Right kidney (tissue), 1 donor: Measurements from ENCODE around the gene PELI3.

Experiments used
- DNase-seq: peaks from one replicate; pipeline ENCODE4 v3.0.0-alpha.2; 2016

The PELI3 gene

DNA sequence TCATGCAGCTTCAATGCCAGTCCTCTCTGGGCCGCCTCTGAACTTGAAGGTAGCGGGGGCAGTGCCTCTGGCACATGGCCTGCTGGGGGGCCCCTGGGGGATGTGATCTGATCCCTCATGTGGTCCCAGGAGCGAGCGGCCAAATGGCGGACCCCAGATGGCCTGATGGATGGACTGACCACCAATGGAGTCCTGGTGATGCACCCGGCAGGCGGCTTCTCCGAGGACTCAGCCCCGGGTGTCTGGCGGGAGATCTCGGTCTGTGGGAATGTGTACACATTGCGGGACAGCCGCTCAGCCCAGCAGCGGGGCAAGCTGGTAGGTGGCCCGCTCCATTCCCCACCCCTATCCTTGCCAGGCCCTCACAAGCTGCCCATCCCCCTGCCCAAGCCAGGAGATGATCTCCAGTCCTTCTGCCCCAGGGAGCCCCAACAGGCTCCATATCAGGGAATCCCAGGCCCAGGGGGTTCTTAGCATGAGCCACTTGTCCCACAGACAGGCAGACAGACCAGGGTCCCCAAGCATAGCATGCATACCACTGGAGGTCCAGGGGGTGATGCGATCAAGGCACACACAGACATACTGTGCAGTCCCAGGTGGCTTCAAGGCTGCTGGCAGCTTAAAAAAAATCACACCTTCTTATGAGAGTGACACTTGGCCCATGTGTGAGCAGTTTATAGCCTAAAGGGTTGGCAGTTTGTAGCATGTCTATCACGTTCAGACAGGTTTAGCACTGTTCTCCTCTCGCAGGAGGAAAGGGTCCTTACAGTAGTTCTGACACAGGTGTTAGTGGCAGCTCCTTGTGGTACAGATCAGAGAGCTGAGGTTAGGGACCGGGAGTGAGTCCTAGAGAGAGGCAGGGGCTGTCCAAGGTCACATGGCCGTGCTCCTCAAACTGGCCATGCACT, 7.2 kb downstream of the PELI3 start:
- DNase-seq, result no peak

DNA sequence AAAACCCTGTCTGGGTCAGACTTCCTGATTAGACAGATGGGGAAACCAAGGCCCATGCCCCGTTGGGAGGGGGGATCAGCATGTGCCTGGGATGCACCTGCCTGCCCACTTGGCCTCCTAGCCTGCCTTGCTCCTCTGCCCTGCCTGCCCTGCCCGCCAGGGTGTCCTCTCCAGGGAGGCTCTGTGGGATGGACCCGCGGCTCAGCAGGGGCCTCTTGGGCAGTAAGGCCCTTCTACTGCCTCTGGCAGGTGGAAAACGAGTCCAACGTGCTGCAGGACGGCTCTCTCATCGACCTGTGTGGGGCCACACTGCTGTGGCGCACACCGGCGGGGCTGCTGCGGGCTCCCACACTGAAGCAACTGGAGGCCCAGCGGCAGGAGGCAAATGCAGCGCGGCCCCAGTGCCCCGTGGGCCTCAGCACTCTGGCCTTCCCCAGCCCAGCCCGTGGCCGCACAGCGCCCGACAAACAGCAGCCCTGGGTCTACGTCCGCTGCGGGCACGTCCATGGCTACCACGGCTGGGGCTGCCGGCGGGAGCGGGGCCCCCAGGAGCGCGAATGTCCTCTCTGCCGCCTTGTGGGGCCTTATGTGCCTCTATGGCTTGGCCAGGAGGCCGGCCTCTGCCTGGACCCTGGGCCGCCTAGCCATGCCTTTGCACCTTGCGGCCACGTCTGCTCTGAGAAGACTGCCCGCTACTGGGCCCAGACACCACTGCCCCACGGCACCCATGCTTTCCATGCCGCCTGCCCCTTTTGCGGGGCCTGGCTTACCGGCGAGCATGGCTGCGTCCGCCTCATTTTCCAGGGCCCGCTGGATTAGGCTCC, 8.9 kb downstream of the PELI3 start:
- DNase-seq, result no peak

DNA sequence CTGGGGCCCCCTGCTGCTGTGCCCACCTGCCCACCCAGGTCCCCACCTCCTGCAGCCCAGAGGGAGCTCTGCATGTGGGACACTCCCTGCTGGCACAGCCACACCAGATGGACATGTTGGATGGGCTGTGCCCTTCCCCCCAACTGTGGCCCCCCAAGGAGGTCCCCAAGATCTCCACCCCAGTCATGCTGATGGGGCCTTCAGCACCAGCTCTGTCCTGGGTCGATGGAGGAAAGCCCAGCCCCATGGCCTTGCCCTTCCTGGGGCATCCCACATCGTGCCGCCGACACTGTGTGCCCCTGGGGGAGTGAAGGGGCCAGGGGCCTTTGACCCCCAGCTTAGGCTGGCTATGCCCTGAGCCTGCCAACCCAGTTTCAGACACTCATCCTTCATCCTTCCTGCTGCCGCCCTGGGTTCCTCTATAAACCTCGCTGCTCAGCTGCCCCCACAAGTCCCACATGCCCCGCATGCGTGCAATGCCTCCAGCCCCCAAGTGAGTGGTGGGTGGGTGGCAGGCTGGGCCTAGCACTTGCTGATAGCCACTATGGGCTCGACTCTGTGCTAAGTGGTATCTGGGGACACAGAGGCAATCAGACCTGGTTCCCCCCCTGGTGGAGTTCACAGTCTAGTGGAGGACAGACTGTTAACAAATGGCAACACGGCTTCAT, 9.6 kb downstream of the PELI3 start:
- DNase-seq, result no peak

DNA sequence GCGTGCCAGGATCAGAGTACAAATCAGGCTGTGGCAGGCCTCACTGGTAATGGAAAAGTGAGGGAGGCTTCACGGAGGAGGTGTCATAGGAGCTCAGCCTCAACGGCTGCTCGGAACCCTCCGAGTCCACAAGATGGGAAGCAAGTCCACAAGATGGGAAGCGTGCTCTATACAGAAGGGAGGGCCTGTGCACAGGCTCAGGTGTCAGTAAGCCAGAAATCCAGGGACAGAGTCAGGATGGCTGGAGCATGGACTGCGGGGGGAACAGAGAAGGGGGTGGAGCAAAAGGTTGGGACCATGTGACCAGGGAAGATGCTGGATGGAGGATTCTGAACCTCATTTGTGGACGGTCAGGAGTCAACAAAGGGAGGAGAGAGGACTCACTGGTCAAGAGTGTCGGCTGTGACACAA, 10.1 kb downstream of the PELI3 start:
- DNase-seq, result no peak

DNA sequence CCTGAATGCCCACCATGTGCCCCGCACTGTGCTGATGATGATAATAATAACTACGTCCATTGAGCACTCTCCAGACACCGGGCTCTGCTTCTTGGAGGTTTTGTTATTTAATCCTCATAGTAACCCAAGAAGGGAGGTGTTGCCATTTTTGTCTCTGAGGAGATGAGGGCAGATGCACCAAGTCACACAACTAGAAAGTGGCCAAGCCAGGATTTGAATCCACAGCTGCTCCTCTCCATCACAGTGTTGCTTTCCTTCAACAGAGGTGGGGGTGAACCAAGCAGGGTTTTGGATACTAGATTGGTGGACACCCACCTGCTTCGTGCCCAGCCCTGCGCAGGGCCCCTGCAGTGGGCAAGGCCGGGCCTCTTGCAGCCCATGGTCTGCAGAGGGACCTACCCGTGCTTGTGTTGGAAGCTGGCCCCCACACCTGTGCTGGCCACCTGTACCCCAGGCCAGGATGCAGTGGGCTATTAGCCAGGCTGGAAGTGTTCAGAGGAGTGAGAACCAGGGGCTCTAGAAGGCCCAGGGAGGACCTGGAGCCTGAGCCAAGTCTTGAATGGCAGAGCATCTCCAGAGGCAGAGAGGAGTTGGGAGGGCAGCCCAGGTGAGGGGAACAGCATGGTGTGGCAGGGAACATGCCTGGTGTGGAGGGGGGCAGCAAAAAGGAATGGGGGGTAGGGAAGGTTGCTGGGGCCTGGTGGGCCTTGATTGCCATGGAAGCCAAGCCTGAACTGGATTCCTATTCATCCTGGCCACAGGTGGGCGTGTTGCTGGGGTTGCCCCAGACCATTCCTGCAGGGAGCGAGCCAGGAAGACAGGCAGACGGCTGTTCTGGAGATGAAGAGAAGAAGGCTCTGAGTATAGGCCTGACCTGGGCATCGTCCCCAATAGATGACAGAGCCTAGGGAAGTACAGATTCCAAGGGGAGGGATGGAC, 10.8 kb downstream of the PELI3 start:
- DNase-seq, result no peak

DNA sequence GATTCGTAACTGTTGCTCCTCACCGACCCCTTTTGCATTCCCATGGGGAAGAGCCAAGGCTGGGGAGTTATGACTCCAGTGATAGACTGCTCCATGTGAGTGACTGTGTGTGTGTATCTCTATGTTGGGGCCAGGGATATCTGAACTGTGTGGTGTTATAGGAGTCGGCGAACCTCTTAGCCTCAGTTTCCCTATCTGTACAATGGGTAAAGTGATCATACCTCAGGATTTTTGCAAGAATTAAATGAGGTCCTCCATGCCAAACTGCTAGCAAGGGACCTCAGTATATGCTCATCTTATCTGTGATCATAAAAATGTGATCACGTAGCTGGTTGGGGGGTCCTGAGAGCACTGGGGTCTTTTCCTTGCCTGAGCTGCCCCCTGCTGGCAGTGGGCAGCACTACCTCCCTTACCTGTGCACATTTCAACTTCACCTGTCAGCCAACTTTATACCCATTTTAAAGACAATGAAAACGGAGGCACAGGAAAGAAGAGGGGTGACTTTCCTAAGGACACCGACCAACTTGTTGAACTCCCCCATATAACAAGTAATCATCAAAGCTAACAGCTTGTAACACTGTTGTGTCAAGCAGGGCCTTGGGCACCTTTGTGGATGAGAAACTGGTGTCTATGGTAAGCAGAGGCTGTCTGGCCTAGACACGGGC, 12.2 kb downstream of the PELI3 start:
- no peak for DNase-seq

DNA sequence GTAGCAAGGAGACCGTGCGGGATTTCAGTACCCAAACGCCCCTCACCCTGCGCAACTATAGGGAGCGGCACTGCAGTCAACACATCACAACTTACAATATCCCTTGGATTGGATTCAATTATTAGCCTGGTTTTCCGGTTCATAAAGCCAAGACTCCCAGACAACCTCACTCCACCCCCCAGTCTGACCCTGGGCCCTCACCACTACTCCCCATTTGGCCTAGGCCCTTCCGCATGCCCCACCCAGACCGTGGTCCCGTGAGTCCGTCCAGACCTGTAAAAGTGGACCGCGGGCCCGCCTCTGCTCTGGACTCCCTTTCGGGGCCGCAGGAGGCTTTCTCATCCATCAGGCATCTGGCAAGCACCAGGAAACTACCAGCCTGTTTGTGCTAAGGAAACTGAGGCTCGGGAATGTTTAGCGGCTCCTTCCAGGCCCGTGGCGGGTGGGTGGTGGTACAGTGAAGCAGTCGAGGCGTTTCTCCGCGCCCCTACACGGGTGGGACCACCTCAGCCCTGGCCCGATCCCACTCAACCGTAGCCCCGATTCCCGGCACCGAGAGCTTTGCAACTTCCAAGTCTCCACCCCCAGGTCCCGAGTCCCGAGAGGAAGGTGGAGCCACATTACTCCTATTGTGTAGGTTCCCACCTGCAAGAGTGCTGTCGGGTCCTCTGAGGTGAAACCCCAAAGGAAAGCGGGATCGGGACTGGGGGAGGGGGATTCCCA, 12.8 kb downstream of the PELI3 start:
- no peak for DNase-seq

DNA sequence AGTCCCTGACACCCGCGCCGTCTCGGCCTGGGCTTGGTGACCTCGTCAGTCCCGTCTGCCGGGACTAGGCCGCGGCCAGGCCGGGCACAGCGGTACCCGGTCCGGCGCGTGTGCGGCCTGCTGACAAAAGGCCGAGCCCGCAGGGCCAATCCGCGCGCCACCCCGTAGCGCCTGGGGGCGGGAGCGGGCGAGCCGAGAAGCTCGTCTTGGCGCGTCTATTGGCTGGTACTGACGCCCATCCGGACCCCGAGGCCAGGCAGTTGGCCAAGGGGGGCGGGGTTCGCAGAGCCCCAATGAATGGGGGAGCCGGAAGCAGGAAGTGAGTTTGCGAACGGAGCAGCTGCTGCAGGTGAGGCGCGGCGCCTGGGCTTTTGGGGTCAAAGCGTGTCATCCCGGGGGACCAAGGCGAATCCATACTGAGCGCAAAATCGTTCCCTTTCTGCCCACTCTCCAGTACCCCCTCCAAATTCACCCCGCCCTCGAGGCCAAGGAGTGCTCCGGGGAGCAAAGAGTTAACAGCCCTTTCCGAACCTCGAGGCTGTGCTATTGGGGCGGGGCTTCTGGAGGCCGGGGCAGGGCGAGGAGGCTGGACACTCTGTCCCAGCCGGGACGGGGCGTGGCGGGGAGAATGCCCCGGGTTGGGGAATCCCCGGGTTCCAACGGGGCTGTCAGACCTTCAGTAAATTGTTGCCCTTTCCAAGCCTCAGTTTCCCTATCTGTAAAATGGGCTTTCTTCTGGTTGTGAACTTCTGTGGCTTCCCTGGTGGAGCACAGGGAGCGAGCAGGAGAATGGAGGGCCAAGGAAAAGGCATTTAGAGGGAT, 13.6 kb downstream of the PELI3 start, which contains the start of gene DPP3:
DPP3 (plus strand) TSS at position 318 of the 822 bp plus-strand sequence. CDS start 1,767 bp downstream, outside the sequence.
- DNase-seq, result peak; percentile 96

DNA sequence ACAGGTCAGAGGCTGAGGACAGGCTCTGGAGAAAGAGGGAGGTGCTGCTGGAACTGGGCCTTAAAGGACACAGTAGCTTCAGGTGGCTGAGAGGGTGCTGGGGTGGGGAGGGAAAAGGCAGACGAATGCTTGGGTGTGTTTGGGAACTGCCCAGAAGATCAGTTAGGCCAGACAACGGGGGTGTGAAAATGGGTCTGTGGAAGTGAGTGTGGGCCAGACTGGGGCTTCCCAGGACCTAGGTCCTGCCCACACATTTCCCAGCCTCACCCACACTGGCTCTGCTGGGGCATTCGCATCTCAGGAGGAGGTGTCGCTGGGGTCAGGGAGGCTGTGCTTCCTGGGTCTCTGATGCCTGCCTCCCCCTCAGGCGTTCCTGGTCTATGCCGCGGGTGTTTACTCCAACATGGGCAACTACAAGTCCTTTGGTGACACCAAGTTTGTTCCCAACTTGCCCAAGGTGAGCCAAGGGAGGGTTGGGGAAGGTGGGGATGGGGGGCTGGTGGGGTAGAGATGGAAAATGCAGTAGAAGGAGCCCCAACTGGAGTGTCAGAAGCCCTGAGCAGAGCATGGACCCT, 18.2 kb downstream of the PELI3 start:
- no peak for DNase-seq

DNA sequence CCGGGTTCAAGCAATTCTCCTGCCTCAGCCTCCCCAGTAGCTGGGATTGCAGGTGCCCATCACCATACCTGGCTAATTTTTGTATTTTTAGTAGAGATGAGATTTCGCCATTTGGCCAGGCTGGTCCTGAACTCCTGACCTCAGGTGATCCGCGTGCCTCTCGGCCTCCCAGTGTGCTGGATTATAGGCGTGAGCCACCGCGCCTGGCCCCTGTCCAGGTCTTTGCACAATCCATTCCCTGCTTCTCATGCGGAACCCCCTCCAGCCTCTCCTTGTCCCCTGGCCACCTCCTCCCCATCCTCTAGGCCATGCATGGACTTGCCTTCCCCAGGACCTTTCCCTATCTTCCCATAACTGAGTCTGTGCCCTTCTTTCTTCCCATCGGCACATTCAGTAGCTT, 22.3 kb downstream of the PELI3 start:
- DNase-seq, result no peak

DNA sequence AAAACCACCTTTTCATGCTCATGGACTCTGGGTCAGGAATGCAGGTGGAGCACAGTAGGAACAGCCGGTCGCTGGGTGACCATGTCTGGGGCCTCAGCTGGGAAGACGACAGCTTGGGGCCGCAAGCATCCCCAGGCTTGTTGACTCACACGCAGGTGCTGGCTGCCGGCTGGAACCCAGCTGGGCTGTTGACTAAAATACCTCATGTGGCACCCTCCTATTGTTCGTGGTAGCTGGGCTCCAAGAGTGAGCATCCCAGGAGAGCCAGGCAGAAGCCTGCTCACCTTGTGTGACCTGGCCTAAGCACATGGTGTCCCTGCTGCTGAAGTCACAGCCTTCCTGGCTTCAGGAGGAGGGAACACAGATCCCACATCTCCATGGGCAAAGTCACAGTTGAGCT, 22.9 kb downstream of the PELI3 start:
- no peak for DNase-seq

DNA sequence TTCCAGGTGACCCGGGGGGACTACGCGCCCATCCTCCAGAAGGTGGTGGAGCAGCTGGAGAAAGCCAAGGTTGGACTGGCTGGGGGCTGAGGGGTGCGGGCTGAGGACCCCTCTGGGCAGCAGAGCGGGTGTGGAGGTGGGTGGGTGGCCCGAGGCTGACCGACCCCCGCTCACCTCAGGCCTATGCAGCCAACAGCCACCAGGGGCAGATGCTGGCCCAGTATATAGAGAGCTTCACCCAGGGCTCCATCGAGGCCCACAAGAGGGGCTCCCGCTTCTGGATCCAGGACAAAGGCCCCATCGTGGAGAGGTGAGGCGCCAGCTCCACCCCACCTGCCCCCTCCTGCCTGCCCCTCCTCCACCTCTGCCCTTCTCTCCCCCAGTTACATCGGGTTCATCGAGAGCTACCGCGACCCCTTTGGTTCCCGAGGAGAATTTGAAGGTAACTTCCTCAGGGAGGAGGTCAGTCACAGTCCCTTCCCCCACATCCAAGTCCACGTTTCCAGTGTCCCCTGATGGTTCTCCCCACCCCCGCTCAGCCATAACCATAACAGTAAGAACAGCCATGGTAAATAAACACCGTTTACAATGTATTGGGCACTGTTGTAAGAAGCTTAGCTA, 24.7 kb downstream of the PELI3 start:
- DNase-seq, result no peak

DNA sequence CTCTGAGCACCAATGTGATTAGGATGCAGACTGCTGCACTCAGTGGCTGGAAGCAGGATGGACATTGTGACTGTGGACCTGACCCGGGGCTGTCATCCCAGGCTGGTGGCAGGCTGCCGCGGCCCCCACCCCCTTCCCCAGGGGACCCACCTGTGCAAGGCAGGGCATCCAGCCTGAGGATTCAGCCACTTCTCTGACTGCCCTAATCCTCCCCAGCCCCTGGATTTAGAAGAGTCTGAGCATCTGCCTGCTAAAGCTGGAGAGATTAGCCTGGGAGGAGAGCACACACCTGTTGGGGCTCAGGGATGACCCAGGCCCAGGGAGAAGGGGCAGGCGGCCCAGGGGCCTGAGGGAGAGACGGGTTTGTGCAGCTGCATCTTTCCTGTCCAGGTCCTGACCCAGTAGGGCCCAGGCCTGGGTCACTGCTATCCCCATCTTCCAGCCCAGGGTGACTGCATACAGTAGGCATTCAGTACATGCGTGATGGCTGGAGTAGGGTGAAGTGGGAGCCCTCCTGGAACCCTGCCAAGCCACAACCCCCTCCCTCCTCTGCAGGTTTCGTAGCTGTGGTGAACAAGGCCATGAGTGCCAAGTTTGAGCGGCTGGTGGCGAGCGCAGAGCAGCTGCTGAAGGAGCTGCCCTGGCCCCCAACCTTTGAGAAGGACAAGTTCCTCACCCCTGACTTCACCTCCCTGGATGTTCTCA, 25.6 kb downstream of the PELI3 start:
- no peak for DNase-seq

DNA sequence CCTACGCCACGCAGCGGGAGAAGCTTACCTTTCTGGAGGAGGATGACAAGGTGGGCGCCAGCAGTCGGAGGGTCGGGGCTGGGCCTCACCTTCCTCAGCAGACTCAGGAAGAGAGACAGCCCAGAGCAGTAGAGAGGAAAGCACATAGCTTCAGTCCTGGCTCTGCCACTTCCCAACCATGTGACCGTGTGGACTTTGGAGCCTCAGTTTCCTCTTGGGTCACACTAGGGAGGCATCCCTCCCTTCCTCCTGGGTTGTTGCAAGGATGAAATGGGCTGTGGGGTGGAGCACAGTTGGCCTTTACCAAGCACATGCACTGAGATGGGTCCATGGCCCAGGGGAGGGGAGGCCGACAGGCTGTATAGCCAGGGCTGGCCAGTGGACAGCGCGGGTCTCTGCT, 26.4 kb downstream of the PELI3 start:
- DNase-seq, result no peak

DNA sequence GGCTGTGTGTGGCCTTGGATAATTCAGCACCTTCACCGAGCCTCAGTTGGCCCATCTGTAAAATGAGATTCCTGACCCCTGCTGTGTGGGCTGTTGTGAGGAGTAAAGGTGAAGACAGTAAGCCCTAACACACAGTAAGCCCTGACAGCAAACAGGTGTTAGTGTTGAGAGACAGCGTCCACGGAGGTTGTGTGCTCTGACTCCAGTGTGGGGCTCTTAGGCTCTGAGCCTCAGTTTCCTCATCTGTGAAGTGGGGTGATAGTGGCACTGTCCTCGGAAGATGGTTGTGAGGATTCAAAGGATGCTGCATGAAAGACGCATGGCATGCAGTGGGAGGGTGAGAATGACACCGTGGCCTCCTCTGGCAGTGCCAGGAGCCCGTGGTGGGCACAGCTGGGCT, 27.8 kb downstream of the PELI3 start:
- DNase-seq, result no peak

DNA sequence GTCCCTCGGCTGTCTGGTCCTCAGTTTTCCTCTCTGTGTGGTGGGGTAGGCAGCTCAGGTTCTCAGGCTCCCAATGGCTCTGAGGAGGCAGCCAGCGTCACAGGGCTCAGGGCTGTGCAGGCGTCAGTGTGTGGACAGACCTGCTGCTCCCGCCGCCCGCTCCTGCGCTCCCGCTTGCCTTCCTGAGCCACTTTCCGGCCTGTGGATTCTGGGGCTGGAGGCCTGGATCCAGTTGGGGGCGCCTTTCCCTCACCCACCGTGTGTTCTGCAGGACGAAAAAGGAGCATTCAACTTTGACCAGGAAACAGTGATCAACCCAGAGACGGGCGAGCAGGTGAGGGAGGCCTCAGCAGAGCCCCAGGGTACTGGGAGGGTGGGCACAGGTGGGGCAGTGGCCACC, 28.2 kb downstream of the PELI3 start:
- DNase-seq, result no peak

DNA sequence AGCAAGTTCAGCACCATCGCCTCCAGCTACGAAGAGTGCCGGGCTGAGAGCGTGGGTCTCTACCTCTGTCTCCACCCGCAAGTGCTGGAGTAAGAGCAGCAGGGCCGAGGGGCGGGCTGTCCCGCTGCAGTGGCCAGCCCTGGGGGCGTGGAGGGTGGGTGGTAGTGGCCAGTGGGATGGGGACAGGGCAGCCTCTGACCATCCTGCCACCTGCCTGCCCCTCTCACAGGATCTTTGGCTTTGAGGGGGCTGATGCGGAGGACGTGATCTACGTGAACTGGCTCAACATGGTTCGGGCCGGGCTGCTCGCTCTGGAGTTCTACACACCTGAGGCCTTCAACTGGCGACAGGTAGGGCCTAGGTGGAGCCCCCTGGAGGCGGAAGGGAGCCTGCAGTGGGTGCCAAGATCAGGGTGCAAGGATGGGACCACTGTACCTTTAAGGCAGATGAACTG, 28.7 kb downstream of the PELI3 start:
- DNase-seq, result no peak

DNA sequence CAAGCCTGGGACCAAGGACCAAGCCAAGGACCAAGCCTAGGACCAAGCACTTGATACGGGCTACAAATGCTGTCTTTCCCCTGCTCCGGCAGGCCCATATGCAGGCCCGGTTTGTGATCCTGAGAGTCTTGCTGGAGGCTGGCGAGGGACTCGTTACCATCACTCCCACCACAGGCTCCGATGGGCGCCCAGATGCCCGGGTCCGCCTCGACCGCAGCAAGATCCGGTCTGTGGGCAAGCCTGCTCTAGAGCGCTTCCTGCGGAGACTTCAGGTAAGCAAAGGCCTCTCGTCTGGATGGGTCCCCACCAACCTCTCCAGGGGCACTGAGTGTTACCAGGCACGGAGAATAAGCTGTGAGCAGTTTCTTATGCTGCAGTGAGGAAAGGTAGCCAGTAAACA, 30.5 kb downstream of the PELI3 start:
- no peak for DNase-seq
